ENCODE measurements around the gene KBTBD7.

The KBTBD7 gene

GRCh38 chr13:41193919-41194824 lies at the start of gene KBTBD7:
KBTBD7 (minus strand) TSS chr13:41194569; CDS start chr13:41194257, 312 bp downstream.
- DNase-seq = peak; percentile 49 to 95 (median 89)

- no peak for DNase-seq
These were observed 47.3 kb upstream of the KBTBD7 start for GRCh38 chr13:41241626-41242025.

GRCh38 chr13:41236369-41236768 lies 42.0 kb upstream of the KBTBD7 start:
- no peak for DNase-seq

- no peak for DNase-seq
These were observed 38.5 kb upstream of the KBTBD7 start for GRCh38 chr13:41232578-41233480.

GRCh38 chr13:41231786-41232185 lies 37.4 kb upstream of the KBTBD7 start:
- no peak for DNase-seq

GRCh38 chr13:41231025-41231677 lies 36.8 kb upstream of the KBTBD7 start:
- no peak for DNase-seq

GRCh38 chr13:41229356-41229755 lies 35.0 kb upstream of the KBTBD7 start:
- DNase-seq = no peak

GRCh38 chr13:41224113-41225110 lies 30.0 kb upstream of the KBTBD7 start:
- no peak for DNase-seq

GRCh38 chr13:41222259-41222852 lies 28.0 kb upstream of the KBTBD7 start:
- DNase-seq = peak in 27 of 58 donors; percentile 0 to 46 (median 6)

GRCh38 chr13:41220401-41220800 lies 26.0 kb upstream of the KBTBD7 start:
- DNase-seq = no peak

GRCh38 chr13:41216160-41216559 lies 21.8 kb upstream of the KBTBD7 start:
- DNase-seq = no peak

- DNase-seq = no peak
These were observed 19.6 kb upstream of the KBTBD7 start for GRCh38 chr13:41213919-41214318.

GRCh38 chr13:41213316-41213715 lies 18.9 kb upstream of the KBTBD7 start:
- no peak for DNase-seq

- no peak for DNase-seq
These were observed 18.5 kb upstream of the KBTBD7 start for GRCh38 chr13:41212881-41213280.

GRCh38 chr13:41211062-41211461 lies 16.7 kb upstream of the KBTBD7 start:
- DNase-seq = no peak

GRCh38 chr13:41206467-41206866 lies 12.1 kb upstream of the KBTBD7 start:
- DNase-seq = no peak

- no peak for DNase-seq
These were observed 9.4 kb upstream of the KBTBD7 start for GRCh38 chr13:41203810-41204209.

- DNase-seq = no peak
These were observed 5.8 kb upstream of the KBTBD7 start for GRCh38 chr13:41200126-41200525.

- DNase-seq = no peak
These were observed 5.2 kb upstream of the KBTBD7 start for GRCh38 chr13:41199526-41199925.

GRCh38 chr13:41199079-41199478 lies 4.7 kb upstream of the KBTBD7 start:
- no peak for DNase-seq
